Body of pancreas (tissue), 4 donors: ENCODE results near the gene SCFD2.

ENCODE experiments used
- POLR2A ChIP-seq, 3 donors: fragments of 450-650 bp; IDR thresholded peaks; one replicate each; pipeline ENCODE4 v1.6.1; 2016; ENCODE audit warnings: antibody characterized with exemption in 3 of 3, mild to moderate bottlenecking in 2 of 3
- TF ChIP-seq, protein P1 (sequence below), 7 experiments: fragments of 450-650 bp in 4 of 7; fragments of 200-600 bp in 3 of 7; sonication (generic) in 3 of 7; IDR thresholded peaks; one replicate each; pipeline ENCODE4 v1.5.1; 2016 to 2019; ENCODE audit warnings: antibody characterized with exemption in 7 of 7

DNA sequence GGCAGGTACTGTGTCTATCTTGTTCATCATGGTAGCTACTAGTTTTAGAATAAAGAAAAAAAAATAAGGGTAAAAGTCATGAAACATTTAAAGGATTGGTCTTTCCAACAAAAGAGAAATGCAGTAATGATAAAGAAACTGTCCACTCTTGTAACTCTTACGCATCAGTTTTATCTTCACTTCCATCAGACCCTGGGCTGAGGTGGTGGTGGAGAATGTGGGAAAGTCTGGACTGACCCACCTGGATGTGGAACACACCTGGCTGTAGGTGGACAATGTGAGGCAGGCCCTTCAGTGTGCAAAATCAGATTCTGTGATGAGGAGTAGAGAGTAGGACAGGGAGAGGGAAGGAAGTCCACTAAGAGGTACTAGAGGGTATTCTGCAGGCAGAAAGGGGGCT, 375.2 kb downstream of the SCFD2 start:
- TF ChIP-seq, protein P1, sequence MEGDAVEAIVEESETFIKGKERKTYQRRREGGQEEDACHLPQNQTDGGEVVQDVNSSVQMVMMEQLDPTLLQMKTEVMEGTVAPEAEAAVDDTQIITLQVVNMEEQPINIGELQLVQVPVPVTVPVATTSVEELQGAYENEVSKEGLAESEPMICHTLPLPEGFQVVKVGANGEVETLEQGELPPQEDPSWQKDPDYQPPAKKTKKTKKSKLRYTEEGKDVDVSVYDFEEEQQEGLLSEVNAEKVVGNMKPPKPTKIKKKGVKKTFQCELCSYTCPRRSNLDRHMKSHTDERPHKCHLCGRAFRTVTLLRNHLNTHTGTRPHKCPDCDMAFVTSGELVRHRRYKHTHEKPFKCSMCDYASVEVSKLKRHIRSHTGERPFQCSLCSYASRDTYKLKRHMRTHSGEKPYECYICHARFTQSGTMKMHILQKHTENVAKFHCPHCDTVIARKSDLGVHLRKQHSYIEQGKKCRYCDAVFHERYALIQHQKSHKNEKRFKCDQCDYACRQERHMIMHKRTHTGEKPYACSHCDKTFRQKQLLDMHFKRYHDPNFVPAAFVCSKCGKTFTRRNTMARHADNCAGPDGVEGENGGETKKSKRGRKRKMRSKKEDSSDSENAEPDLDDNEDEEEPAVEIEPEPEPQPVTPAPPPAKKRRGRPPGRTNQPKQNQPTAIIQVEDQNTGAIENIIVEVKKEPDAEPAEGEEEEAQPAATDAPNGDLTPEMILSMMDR (IDR thresholded peaks at IDR 0.05) = no peak
- no peak for TF ChIP-seq POLR2A (IDR thresholded peaks at IDR 0.05)
